Measurements from ENCODE around the gene FGD3. TPM values are rescaled to one million over a fixed set of nuclear protein-coding genes. Genes with fewer than 3 reads are reported as not detected.

FGD3 gene
- total and polyA plus RNA-seq, 9 of the 15 experiments (the other 6 are each of a cell fraction or from before 2014, with no cell fraction given), result 0.07 to 1.3 (median 0.29) TPM

DNA sequence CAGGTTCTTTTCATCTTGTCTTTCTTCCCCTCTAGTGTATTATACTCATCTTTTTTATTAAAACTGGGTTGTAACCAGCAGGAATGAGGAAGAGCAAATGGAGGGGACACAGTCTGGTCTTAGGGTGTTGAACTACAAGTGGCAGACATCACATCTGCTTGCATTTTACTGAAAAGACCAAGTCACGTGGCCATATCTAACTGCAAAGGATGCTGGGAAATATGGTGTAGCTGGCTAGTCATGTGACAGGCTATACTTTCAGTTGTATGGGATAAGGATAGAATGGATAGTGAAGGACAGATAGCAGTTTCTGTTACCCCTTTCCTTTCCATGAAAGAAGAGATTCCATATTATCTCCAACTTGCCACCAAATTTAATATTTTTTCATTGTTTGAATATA is 13.0 kb upstream of the FGD3 start (continued):
- TF ChIP-seq, protein P1, sequence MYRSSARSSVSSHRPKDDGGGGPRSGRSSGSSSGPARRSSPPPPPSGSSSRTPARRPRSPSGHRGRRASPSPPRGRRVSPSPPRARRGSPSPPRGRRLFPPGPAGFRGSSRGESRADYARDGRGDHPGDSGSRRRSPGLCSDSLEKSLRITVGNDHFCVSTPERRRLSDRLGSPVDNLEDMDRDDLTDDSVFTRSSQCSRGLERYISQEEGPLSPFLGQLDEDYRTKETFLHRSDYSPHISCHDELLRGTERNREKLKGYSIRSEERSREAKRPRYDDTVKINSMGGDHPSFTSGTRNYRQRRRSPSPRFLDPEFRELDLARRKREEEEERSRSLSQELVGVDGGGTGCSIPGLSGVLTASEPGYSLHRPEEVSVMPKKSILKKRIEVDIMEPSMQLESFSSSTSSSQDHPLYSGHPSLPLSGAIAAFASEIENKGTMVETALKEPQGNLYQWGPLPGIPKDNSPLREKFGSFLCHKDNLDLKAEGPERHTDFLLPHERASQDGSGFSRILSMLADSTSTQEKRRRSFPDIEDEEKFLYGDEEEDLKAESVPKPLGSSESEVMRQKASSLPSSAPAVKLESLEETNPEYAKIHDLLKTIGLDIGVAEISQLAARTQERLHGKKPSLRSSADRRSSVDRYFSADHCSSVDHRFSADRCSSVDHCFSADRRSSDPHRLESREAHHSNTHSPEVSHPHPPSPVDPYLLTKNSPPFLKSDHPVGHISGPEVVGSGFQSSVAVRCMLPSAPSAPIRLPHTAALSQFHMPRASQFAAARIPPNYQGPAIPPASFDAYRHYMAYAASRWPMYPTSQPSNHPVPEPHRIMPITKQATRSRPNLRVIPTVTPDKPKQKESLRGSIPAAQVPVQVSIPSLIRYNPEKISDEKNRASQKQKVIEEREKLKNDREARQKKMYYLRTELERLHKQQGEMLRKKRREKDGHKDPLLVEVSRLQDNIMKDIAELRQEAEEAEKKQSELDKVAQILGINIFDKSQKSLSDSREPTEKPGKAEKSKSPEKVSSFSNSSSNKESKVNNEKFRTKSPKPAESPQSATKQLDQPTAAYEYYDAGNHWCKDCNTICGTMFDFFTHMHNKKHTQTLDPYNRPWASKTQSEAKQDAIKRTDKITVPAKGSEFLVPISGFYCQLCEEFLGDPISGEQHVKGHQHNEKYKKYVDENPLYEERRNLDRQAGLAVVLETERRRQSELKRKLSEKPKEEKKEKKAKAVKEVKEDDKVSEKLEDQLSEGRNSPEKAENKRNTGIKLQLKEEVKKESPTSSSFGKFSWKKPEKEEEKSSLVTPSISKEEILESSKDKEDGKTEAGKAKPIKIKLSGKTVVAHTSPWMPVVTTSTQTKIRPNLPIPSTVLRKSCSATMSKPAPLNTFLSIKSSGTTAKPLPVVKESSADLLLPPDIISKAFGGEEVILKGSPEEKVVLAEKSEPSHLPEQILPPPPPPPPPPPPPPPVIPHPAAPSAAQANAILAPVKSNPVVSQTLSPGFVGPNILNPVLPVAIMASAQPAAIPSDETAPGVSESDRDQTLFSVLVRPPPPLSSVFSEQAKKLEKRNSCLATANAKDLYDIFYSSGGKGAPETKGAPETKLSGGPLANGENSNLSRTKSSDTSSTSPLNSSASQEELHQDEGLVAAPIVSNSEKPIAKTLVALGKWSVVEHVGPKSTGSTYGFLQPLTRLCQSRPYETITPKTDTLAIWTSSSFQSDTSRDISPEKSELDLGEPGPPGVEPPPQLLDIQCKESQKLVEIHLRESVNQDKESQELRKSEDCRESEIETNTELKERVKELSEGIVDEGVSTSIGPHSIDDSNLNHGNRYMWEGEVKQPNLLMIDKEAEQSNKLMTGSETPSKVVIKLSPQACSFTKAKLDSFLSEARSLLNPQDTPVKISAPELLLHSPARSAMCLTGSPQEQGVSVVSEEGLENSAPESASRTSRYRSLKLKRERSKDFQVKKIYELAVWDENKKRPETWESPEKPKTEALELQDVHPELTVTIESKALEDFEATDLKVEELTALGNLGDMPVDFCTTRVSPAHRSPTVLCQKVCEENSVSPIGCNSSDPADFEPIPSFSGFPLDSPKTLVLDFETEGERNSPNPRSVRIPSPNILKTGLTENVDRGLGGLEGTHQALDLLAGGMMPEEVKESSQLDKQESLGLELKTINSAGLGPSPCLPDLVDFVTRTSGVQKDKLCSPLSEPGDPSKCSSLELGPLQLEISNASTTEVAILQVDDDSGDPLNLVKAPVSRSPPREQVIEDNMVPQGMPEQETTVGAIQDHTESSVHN (IDR thresholded peaks at IDR 0.05; ENCODE audit: borderline replicate concordance in 1 of 2, low read depth in 1 of 2), result no peak
- TF ChIP-seq, protein P2, sequence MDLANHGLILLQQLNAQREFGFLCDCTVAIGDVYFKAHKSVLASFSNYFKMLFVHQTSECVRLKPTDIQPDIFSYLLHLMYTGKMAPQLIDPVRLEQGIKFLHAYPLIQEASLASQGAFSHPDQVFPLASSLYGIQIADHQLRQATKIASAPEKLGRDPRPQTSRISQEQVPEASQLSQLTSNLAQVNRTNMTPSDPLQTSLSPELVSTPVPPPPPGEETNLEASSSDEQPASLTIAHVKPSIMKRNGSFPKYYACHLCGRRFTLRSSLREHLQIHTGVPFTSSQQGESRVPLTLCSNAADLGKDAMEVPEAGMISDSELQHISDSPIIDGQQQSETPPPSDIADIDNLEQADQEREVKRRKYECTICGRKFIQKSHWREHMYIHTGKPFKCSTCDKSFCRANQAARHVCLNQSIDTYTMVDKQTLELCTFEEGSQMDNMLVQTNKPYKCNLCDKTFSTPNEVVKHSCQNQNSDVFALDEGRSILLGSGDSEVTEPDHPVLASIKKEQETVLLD (IDR thresholded peaks at IDR 0.05), result no peak
- TF ChIP-seq NBN (IDR thresholded peaks at IDR 0.05; ENCODE audit: low read depth) (no peak), JUNB (CRISPR knock-in tag; conservative IDR thresholded peaks at IDR 0.05) (no peak), ETV1 (tag; conservative IDR thresholded peaks at IDR 0.05; ENCODE audit: low read depth) (no peak), PHF8 (IDR thresholded peaks at IDR 0.05; ENCODE audit: borderline replicate concordance, low read length) (no peak), NR2C1 (IDR thresholded peaks at IDR 0.05) (no peak), NR2C1 (tag; IDR thresholded peaks at IDR 0.05) (no peak)
- TF ChIP-seq, protein P3, sequence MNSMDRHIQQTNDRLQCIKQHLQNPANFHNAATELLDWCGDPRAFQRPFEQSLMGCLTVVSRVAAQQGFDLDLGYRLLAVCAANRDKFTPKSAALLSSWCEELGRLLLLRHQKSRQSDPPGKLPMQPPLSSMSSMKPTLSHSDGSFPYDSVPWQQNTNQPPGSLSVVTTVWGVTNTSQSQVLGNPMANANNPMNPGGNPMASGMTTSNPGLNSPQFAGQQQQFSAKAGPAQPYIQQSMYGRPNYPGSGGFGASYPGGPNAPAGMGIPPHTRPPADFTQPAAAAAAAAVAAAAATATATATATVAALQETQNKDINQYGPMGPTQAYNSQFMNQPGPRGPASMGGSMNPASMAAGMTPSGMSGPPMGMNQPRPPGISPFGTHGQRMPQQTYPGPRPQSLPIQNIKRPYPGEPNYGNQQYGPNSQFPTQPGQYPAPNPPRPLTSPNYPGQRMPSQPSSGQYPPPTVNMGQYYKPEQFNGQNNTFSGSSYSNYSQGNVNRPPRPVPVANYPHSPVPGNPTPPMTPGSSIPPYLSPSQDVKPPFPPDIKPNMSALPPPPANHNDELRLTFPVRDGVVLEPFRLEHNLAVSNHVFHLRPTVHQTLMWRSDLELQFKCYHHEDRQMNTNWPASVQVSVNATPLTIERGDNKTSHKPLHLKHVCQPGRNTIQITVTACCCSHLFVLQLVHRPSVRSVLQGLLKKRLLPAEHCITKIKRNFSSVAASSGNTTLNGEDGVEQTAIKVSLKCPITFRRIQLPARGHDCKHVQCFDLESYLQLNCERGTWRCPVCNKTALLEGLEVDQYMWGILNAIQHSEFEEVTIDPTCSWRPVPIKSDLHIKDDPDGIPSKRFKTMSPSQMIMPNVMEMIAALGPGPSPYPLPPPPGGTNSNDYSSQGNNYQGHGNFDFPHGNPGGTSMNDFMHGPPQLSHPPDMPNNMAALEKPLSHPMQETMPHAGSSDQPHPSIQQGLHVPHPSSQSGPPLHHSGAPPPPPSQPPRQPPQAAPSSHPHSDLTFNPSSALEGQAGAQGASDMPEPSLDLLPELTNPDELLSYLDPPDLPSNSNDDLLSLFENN (IDR thresholded peaks at IDR 0.05; ENCODE audit: low read depth in 2 of 2, low read length in 2 of 2), result no peak

Data from K562 (cell line).